ENCODE measurements around the gene MVB12B. TPM values are rescaled to one million over a fixed set of nuclear protein-coding genes. Genes with fewer than 3 reads are reported as not detected.

Gene MVB12B
- total and polyA plus RNA-seq, 2 of the 8 experiments (the other 6 are each of a cell fraction or from before 2014, with no cell fraction given) = 2.6 to 5.0 TPM

DNA sequence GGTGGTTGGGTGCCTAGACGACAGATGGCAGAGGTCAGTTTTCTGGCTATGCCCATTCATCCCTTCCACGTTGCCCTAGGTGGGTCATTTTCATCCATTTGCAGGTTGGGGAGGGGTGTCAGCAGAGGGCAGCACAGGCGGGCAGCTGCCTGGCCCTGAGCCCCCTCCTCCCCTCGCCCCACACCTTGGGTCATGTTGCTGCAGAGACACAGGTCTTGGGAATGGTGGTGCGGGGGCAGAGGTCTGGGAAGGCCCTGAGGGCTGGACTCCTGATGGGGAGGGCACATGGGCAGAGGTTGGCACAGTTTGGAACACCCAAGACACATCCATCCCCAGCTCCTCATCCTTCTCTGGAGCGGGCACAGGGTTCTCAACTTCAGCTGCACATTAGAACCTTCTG lies 183.9 kb downstream of the MVB12B start:
- Histone ChIP-seq H4K91ac (replicated peaks; ENCODE audit: insufficient read length, low read length) (no peak overlapping the region), H3K18ac (ENCODE audit: extremely low read depth, low read length) (no peak overlapping the region), H3K4ac (replicated peaks; ENCODE audit: insufficient read length, low read depth, low read length) (no peak overlapping the region), H2AFZ (ENCODE audit: low read length) (no peak overlapping the region), H3K27me3 (replicated peaks in 1 of 4; ENCODE audit: control insufficient read depth in 3 of 4, extremely low read depth in 1 of 4, insufficient read depth in 3 of 4, low read length in 3 of 4) (peaks cover 0 to 4% (median under 1%) of the 10 kb centered on the region in 4 experiments; a peak in 2 of 7 replicates), H3K27ac (ENCODE audit: low read depth, low read length) (no peak overlapping the region), H3K4me1 (replicated peaks in 1 of 4; ENCODE audit: control insufficient read depth in 3 of 4, insufficient read depth in 4 of 4, low read length in 3 of 4) (peaks cover 0 to 13% (median 10%) of the 10 kb centered on the region in 4 experiments; a peak in 6 of 7 replicates), H2BK12ac (ENCODE audit: low read depth, low read length) (0 out of 2 replicates have a peak overlapping the region, but pooled peaks have one; percentile 10), H3K36me3 (ENCODE audit: control insufficient read depth in 2 of 4, insufficient read depth in 4 of 4, low read length in 3 of 4) (no peaks in the 10 kb centered on the region), H3K79me2 (ENCODE audit: control insufficient read depth in 1 of 2, insufficient read depth in 2 of 2, low read length in 2 of 2) (no peaks in the 10 kb centered on the region), H3K23ac (ENCODE audit: insufficient read length) (no peak overlapping the region), H3K9me3 (ENCODE audit: insufficient read depth in 2 of 2, low read depth in 1 of 2, low read length in 1 of 2) (no peaks in the 10 kb centered on the region), H3K9ac (replicated peaks in 1 of 4; ENCODE audit: extremely low read depth in 1 of 4, low read depth in 3 of 4, low read length in 3 of 4) (no peak overlapping the region), H3K14ac (ENCODE audit: insufficient read length) (no peak overlapping the region), H2BK120ac (replicated peaks; ENCODE audit: low read depth, low read length) (no peak overlapping the region), H2AK5ac (ENCODE audit: low read depth, low read length) (no peak overlapping the region), H2BK15ac (ENCODE audit: low read length) (no peak overlapping the region), H3K4me2 (ENCODE audit: insufficient read depth in 1 of 2, low read depth in 2 of 2, low read length in 2 of 2) (no peak overlapping the region), H4K8ac (ENCODE audit: extremely low read depth, insufficient read depth, low read length) (no peak overlapping the region), H2BK5ac (ENCODE audit: low read depth, low read length) (no peak overlapping the region), H3K23me2 (ENCODE audit: low read depth, low read length) (peaks cover 5% of the 10 kb centered on the region; the same call in 1 of the 2 replicates), H4K20me1 (replicated peaks in 1 of 2; ENCODE audit: control insufficient read depth in 1 of 2, insufficient read depth in 2 of 2, low read length in 2 of 2) (no peaks in the 10 kb centered on the region), H3K4me3 (ENCODE audit: extremely low read depth in 1 of 4, insufficient read depth in 2 of 4, low read depth in 3 of 4, low read length in 4 of 4) (no peak overlapping the region), H3K79me1 (ENCODE audit: low read depth, low read length) (no peaks in the 10 kb centered on the region), H3K56ac (replicated peaks; ENCODE audit: insufficient read length, low read depth, low read length) (no peak overlapping the region), H4K5ac (ENCODE audit: insufficient read length, low read depth, low read length) (no peak overlapping the region), H2BK20ac (ENCODE audit: low read length) (no peak overlapping the region)
- POLR2A ChIA-PET (ENCODE audit: partially characterized antibody) = no interaction called here
- CTCF ChIA-PET (ENCODE audit: partially characterized antibody) = interaction anchor here (0.8 to 24.3 kb wide), 13 partner anchors 10 to 267 kb away, joined by 3 to 343 read pairs (median 5); no protein-coding TSS in a partner anchor
- WGBS, 2 experiments (ENCODE audit: extremely low coverage in 1 of 2, insufficient coverage in 1 of 2, insufficient read length in 1 of 2, insufficient replicate concordance in 2 of 2, low coverage in 1 of 2, low lambda C conversion rate in 2 of 2, missing lambda C conversion rate in 1 of 2) = 64% methylated on average over 5 of the region's 6 CpGs; no CpG with 5 or more reads in 1 of the 2 experiments
- no peak for DNase-seq (ENCODE audit: low read depth in 1 of 2, low spot score in 2 of 2)
- TF ChIP-seq KDM4A (IDR thresholded peaks at IDR 0.05; ENCODE audit: low read depth, low read length, severe bottlenecking) (no peak), BCL11A (IDR thresholded peaks at IDR 0.05; ENCODE audit: low read depth in 2 of 2, low read length in 2 of 2) (no peak), CTCF (IDR thresholded peaks at IDR 0.05; ENCODE audit: control extremely low read depth in 1 of 3, insufficient read depth in 1 of 3, low read depth in 1 of 3, low read length in 3 of 3) (peak in 2 of 3 experiments; percentile 31 to 38; a peak in 2 of 4 replicates), CBX5 (IDR thresholded peaks at IDR 0.05; ENCODE audit: low read depth, low read length) (no peak), RAD21 (IDR thresholded peaks at IDR 0.05 in 1 of 2, conservative IDR thresholded peaks at IDR 0.05 in 1 of 2; ENCODE audit: low read depth in 2 of 2, low read length in 2 of 2) (peak; percentile 35 to 37; a peak in 3 of 4 replicates), CTBP2 (IDR thresholded peaks at IDR 0.05; ENCODE audit: borderline replicate concordance, insufficient read depth, insufficient read length, low read length) (no peak)
- no peak for FAIRE-seq
